22Rv1 (cell line): ENCODE results near the gene HID1.

Experiments
- CTCF ChIP-seq: fragments of 450-650 bp; IDR thresholded peaks from 2 replicates; pipeline ENCODE4 v1.5.1; 2017; ENCODE audit warnings: mild to moderate bottlenecking
- ZFX ChIP-seq: fragments of 450-650 bp; IDR thresholded peaks from 2 replicates; pipeline ENCODE4 v1.6.1; 2017; ENCODE audit warnings: antibody characterized with exemption, borderline replicate concordance

DNA sequence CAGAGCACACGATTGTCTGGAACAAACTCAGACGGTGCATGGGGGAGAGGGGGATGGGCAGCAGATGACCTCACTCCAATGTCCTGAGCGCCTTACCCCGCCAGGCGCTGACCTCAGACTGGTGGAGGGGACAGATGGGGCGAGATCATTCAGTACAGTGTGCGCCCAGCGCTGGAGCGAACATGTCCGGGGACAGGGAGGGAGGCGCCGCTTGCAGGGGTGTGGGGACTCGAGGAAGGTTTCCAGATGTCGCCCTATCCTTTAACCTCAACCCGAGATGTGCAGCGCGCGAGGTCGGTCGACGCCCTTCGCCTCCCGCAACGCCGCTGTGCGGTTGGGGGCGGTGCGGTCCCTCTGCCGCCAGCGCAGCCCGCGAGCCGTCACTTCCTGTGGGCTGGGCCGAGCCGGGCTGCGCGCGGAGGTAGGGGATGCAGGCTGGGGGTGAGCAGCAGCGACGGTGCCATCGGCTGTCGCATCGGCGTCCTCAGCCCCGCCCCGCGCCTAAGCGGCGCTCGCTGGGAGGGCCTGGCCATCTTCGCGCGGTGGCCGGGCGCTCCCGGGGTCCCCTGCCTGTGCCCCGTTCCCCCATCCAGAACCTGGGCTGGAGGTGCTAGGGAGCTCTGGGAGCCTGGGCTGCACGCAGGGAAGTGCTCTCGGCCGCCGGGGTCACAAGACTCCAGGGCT is 9.6 kb upstream of the HID1 start:
- peak; percentile 21; the same call in 1 of the 2 replicates for TF ChIP-seq CTCF
- no peak for TF ChIP-seq ZFX
